Adipose tissue (tissue), 3 donors: Measurements from ENCODE around the gene CACFD1. TPM values are rescaled to one million over a fixed set of nuclear protein-coding genes. Genes with fewer than 3 reads are reported as not detected.

ENCODE experiments used
- H3K27ac ChIP-seq: one replicate; pipeline ENCODE4 v1.5.1; 2013; ENCODE audit warnings: low read depth, low read length
- WGBS, 3 donors: extraction: QIAGEN DNeasy Blood & Tissue Kit; methylation state at CpG; one replicate each; pipeline ENCODE4 v1.1.7; 2013; 5-methylcytosine and 5-hydroxymethylcytosine counted together
- polyA plus RNA-seq, 3 donors: library from polyadenylated mRNA; stranded (reverse); fragments of 200-250 nt; gene quantifications; one replicate each; pipeline ENCODE4 v1.2.3, GENCODE V29; 2013
- donor health status: healthy with polysubstance abuse.
- donor health status: Bipolar disorder and iron deficiency.
- donor health status: healthy.

Gene CACFD1
- polyA plus RNA-seq, 3 donors = 4.0 to 17.3 (median 8.5) TPM

- H3K27ac ChIP-seq = no peak overlapping the region
- WGBS, 3 donors = 88 to 95% (median 93%) methylated on average over 23 to 24 of the region's 24 CpGs
Observed at GRCh38 chr9:133507246-133507965, 47.6 kb downstream of the CACFD1 start.

GRCh38 chr9:133508046-133508445 lies 48.3 kb downstream of the CACFD1 start:
- H3K27ac ChIP-seq = no peak overlapping the region
- 89 to 95% (median 89%) methylated on average over 4 to 8 of the region's 8 CpGs for WGBS, 3 donors

GRCh38 chr9:133509179-133510083 lies 49.7 kb downstream of the CACFD1 start:
- H3K27ac ChIP-seq = no peak overlapping the region
- 5 to 14% (median 14%) methylated on average over 26 of the region's 26 CpGs for WGBS, 3 donors

- H3K27ac ChIP-seq = no peak overlapping the region
- WGBS, 3 donors = 89 to 92% (median 91%) methylated on average over 25 to 27 of the region's 27 CpGs
Observed at GRCh38 chr9:133510926-133511505, 51.2 kb downstream of the CACFD1 start.

GRCh38 chr9:133511607-133512006 lies 51.8 kb downstream of the CACFD1 start:
- no peak overlapping the region for H3K27ac ChIP-seq
- 88 to 89% (median 89%) methylated on average over 10 of the region's 10 CpGs for WGBS, 3 donors

- 90 to 93% (median 92%) methylated on average over 19 of the region's 19 CpGs for WGBS, 3 donors
- no peak overlapping the region for H3K27ac ChIP-seq
Observed at GRCh38 chr9:133512253-133513213, 52.8 kb downstream of the CACFD1 start.

GRCh38 chr9:133513214-133514100 lies 53.7 kb downstream of the CACFD1 start:
- WGBS, 3 donors = 74 to 79% (median 75%) methylated on average over 28 of the region's 28 CpGs
- H3K27ac ChIP-seq = no peak overlapping the region

GRCh38 chr9:133514460-133515239 lies 54.9 kb downstream of the CACFD1 start:
- no peak overlapping the region for H3K27ac ChIP-seq
- WGBS, 3 donors = 41 to 46% (median 42%) methylated on average over 14 of the region's 14 CpGs

- 90 to 92% (median 91%) methylated on average over 10 of the region's 10 CpGs for WGBS, 3 donors
- no peak overlapping the region for H3K27ac ChIP-seq
Observed at GRCh38 chr9:133515240-133515610, 55.4 kb downstream of the CACFD1 start.

- H3K27ac ChIP-seq = no peak overlapping the region
- WGBS, 3 donors = 87 to 93% (median 90%) methylated on average over 16 to 17 of the region's 17 CpGs
Observed at GRCh38 chr9:133515615-133516255, 56.0 kb downstream of the CACFD1 start.

GRCh38 chr9:133516256-133516960 lies 56.6 kb downstream of the CACFD1 start:
- 78 to 87% (median 78%) methylated on average over 11 of the region's 11 CpGs for WGBS, 3 donors

GRCh38 chr9:133516961-133517350 lies 57.2 kb downstream of the CACFD1 start:
- WGBS, 3 donors = 88 to 95% (median 91%) methylated on average over 9 of the region's 9 CpGs
- H3K27ac ChIP-seq = no peak overlapping the region

More at GRCh38 chr9:133516256-133516960, 56.6 kb downstream of the CACFD1 start:
- H3K27ac ChIP-seq = no peak overlapping the region

- WGBS, 3 donors = 80 to 84% (median 82%) methylated on average over 8 of the region's 8 CpGs
- H3K27ac ChIP-seq = no peak overlapping the region
Observed at GRCh38 chr9:133517711-133518110, 57.9 kb downstream of the CACFD1 start.

- 76 to 94% (median 94%) methylated on average over 5 of the region's 5 CpGs for WGBS, 3 donors
- H3K27ac ChIP-seq = no peak overlapping the region
Observed at GRCh38 chr9:133518200-133518599, 58.4 kb downstream of the CACFD1 start.

GRCh38 chr9:133518706-133519449 lies 59.1 kb downstream of the CACFD1 start:
- 89 to 94% (median 92%) methylated on average over 27 of the region's 27 CpGs for WGBS, 3 donors
- H3K27ac ChIP-seq = no peak overlapping the region
